DND-41 (cell line): ENCODE data around the gene NUP153.

Source experiments
- ATAC-seq: fragments of 200-7000 bp; cut with Tn5 transposase; 3 replicates; pipeline ENCODE4 v1.9.1; 2021; ENCODE audit warnings: low read depth; ENCODE audit not compliant: insufficient read depth
- DNase-seq: peaks from one replicate; pipeline ENCODE4 v3.0.0-alpha.2; 2020
- H2AFZ ChIP-seq: 2 replicates; pipeline ENCODE4 v1.6.0; 2012; ENCODE audit warnings: low read depth, low read length
- H3K27ac ChIP-seq: 2 replicates; pipeline ENCODE4 v1.5.1; 2012; ENCODE audit warnings: low read length, inconsistent platforms
- H3K27me3 ChIP-seq: fragments of 200-600 bp; sonication (generic); 2 replicates; pipeline ENCODE4 v1.6.0; 2012; ENCODE audit warnings: low read length, mild to moderate bottlenecking, inconsistent platforms; ENCODE audit not compliant: insufficient read depth, poor library complexity
- H3K36me3 ChIP-seq: 2 replicates; pipeline ENCODE4 v1.5.1; 2012; ENCODE audit warnings: low read length, inconsistent platforms; ENCODE audit not compliant: insufficient read depth
- H3K4me1 ChIP-seq: 2 replicates; pipeline ENCODE4 v1.5.1; 2012; ENCODE audit warnings: mild to moderate bottlenecking, low read length; ENCODE audit not compliant: insufficient read depth
- H3K4me2 ChIP-seq: 2 replicates; pipeline ENCODE4 v1.6.0; 2012; ENCODE audit warnings: mild to moderate bottlenecking, moderate library complexity, low read length, inconsistent platforms; ENCODE audit not compliant: insufficient read depth
- H3K4me3 ChIP-seq, 2 experiments: fragments of 200-600 bp in 1 of 2; shearing (Covaris generic) in 1 of 2; 2 replicates each; pipeline ENCODE4 v1.5.1; 2012 to 2016; ENCODE audit warnings: inconsistent platforms in 2 of 2, low read length in 2 of 2, mild to moderate bottlenecking in 2 of 2, low read depth in 1 of 2, moderate library complexity in 1 of 2
- H3K79me2 ChIP-seq: 2 replicates; pipeline ENCODE4 v1.6.0; 2012; ENCODE audit warnings: low read length, inconsistent platforms; ENCODE audit not compliant: insufficient read depth
- H3K9ac ChIP-seq: 2 replicates; pipeline ENCODE4 v1.6.0; 2012; ENCODE audit warnings: low read depth, mild to moderate bottlenecking, inconsistent platforms, low read length, moderate library complexity
- H3K9me3 ChIP-seq: 2 replicates; pipeline ENCODE4 v1.5.1; 2012; ENCODE audit warnings: low read length, moderate library complexity, mild to moderate bottlenecking, inconsistent platforms; ENCODE audit not compliant: insufficient read depth, severe bottlenecking
- H4K20me1 ChIP-seq: 2 replicates; pipeline ENCODE4 v1.6.0; 2012; ENCODE audit warnings: low read length; ENCODE audit not compliant: insufficient read depth
- CTCF ChIP-seq: IDR thresholded peaks from 2 replicates; pipeline ENCODE4 v1.5.1; 2012; ENCODE audit warnings: borderline replicate concordance, low read length, moderate library complexity, mild to moderate bottlenecking; ENCODE audit not compliant: poor library complexity, severe bottlenecking; ENCODE audit errors: extremely low read depth
- EZH2 ChIP-seq: IDR thresholded peaks from 3 replicates; pipeline ENCODE4 v1.6.1; 2012; ENCODE audit warnings: borderline replicate concordance, low read depth, mild to moderate bottlenecking, moderate library complexity, low read length, inconsistent platforms; ENCODE audit not compliant: severe bottlenecking

The NUP153 gene

GRCh38 chr6:17665132-17665531 lies 41.6 kb downstream of the NUP153 start:
- H2AFZ ChIP-seq = no peak overlapping the region
- peaks cover 25% of the 10 kb centered on the region; the same call in 1 of the 2 replicates for H4K20me1 ChIP-seq
- no peak overlapping the region for H3K27ac ChIP-seq
- no peak overlapping the region for H3K9ac ChIP-seq
- H3K4me1 ChIP-seq = no peaks in the 10 kb centered on the region
- ATAC-seq (no peak), DNase-seq (no peak)
- H3K4me2 ChIP-seq = no peak overlapping the region
- peaks cover 91% of the 10 kb centered on the region for H3K36me3 ChIP-seq
- H3K79me2 ChIP-seq = peaks cover 82% of the 10 kb centered on the region
- TF ChIP-seq EZH2 = no peak
- TF ChIP-seq CTCF = no peak
- H3K9me3 ChIP-seq = no peaks in the 10 kb centered on the region
- no peak overlapping the region for H3K4me3 ChIP-seq
- no peaks in the 10 kb centered on the region for H3K27me3 ChIP-seq

- H3K4me1 ChIP-seq = no peaks in the 10 kb centered on the region
- H3K4me2 ChIP-seq = no peak overlapping the region
- TF ChIP-seq CTCF (no peak), EZH2 (no peak)
- no peak overlapping the region for H2AFZ ChIP-seq
- H3K36me3 ChIP-seq = peaks cover 93% of the 10 kb centered on the region
- ATAC-seq (no peak), DNase-seq (no peak)
- peaks cover 22% of the 10 kb centered on the region; the same call in 1 of the 2 replicates for H4K20me1 ChIP-seq
- no peak overlapping the region for H3K9ac ChIP-seq
- H3K9me3 ChIP-seq = no peaks in the 10 kb centered on the region
- no peak overlapping the region for H3K27ac ChIP-seq
- H3K27me3 ChIP-seq = no peaks in the 10 kb centered on the region
- peaks cover 82% of the 10 kb centered on the region for H3K79me2 ChIP-seq
- no peak overlapping the region for H3K4me3 ChIP-seq
Observed at GRCh38 chr6:17663226-17663625, 43.5 kb downstream of the NUP153 start.

GRCh38 chr6:17662585-17662984 lies 44.1 kb downstream of the NUP153 start:
- Histone ChIP-seq H3K9me3 (no peaks in the 10 kb centered on the region), H3K79me2 (peaks cover 87% of the 10 kb centered on the region), H3K4me3 (no peak overlapping the region), H3K36me3 (peaks cover 94% of the 10 kb centered on the region), H4K20me1 (peaks cover 22% of the 10 kb centered on the region; the same call in 1 of the 2 replicates), H3K4me2 (no peak overlapping the region), H2AFZ (no peak overlapping the region), H3K9ac (no peak overlapping the region), H3K4me1 (no peaks in the 10 kb centered on the region), H3K27ac (no peak overlapping the region), H3K27me3 (no peaks in the 10 kb centered on the region)
- DNase-seq (no peak), ATAC-seq (no peak)
- TF ChIP-seq CTCF = no peak
- no peak for TF ChIP-seq EZH2

GRCh38 chr6:17656644-17657043 lies 50.1 kb downstream of the NUP153 start:
- H3K27ac ChIP-seq = no peak overlapping the region
- H3K4me3 ChIP-seq = no peak overlapping the region
- H3K79me2 ChIP-seq = peaks cover 85% of the 10 kb centered on the region

More at GRCh38 chr6:17656644-17657043, 50.1 kb downstream of the NUP153 start:
- Histone ChIP-seq H2AFZ (no peak overlapping the region), H3K4me1 (no peaks in the 10 kb centered on the region), H3K36me3 (peaks cover 94% of the 10 kb centered on the region), H3K27me3 (no peaks in the 10 kb centered on the region), H4K20me1 (peaks cover 34% of the 10 kb centered on the region; the same call in 1 of the 2 replicates), H3K9ac (no peak overlapping the region), H3K4me2 (no peak overlapping the region), H3K9me3 (no peaks in the 10 kb centered on the region)
- ATAC-seq (no peak), DNase-seq (no peak)
- TF ChIP-seq EZH2 (no peak), CTCF (no peak)
